HFFc6 (cell line): Measurements from ENCODE around the gene SOX3. TPM values are rescaled to one million over a fixed set of nuclear protein-coding genes. Genes with fewer than 3 reads are reported as not detected.

Experiments used
- DNase-seq: peaks from one replicate; pipeline ENCODE4 v3.0.0-alpha.2; 2018
- H3K27ac Mint-ChIP-seq: 2 replicates; pipeline ENCODE4 v1.8.0; 2020; ENCODE audit warnings: mild to moderate bottlenecking, mixed read lengths
- H3K27me3 Mint-ChIP-seq: 2 replicates; pipeline ENCODE4 v1.8.0; 2021; ENCODE audit warnings: mild to moderate bottlenecking, moderate library complexity, mixed read lengths; ENCODE audit not compliant: insufficient read depth
- H3K36me3 Mint-ChIP-seq: 2 replicates; pipeline ENCODE4 v1.8.0; 2021; ENCODE audit warnings: low read depth, mixed read lengths
- H3K4me1 Mint-ChIP-seq: 2 replicates; pipeline ENCODE4 v1.8.0; 2020; ENCODE audit warnings: low read depth, mixed read lengths
- H3K4me3 Mint-ChIP-seq: 2 replicates; pipeline ENCODE4 v1.8.0; 2020; ENCODE audit warnings: mild to moderate bottlenecking, moderate library complexity, mixed read lengths
- H3K9me3 Mint-ChIP-seq: 2 replicates; pipeline ENCODE4 v1.8.0; 2020; ENCODE audit warnings: mild to moderate bottlenecking, mixed read lengths
- CTCF ChIP-seq: fragments of 200-600 bp; sonication (generic); IDR thresholded peaks from 2 replicates; pipeline ENCODE4 v1.5.0; 2021; ENCODE audit warnings: antibody characterized with exemption, mild to moderate bottlenecking
- total RNA-seq, 6 experiments: library from RNA; stranded (reverse); fragmentation: NEBNext Ultra II Directional; extraction: Animal tissue kit (Norgen Biotek cat#: 25700); gene quantifications; 2 replicates in 1 of 6; 3 replicates in 5 of 6; pipeline ENCODE4 v1.2.3, GENCODE V29; 2021

The SOX3 gene
- total RNA-seq, 6 experiments from 2014 or later, result not detected

DNA sequence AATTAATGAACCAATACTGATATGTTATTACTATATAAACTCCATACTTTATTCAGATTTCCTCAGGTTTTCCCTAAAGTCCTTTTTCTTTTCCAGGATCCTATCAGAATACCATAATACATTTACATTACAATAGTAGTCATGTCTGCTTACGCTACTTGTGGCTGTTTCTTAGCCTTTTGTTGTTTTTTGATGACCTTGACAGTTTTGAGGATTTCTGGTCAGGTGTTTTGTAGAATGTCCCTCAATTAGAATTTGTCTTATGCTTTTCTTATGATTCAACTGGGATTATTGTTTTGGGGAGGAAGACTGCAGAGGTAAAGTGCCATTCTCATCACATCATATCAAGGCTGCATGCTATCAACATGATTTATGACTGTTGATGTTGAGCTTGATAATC is 9.1 kb downstream of the SOX3 start:
- Mint-ChIP-seq H3K27ac (no peak overlapping the region), H3K27me3 (peaks cover 2% of the 10 kb centered on the region), H3K4me3 (no peak overlapping the region), H3K9me3 (no peaks in the 10 kb centered on the region; the same call in 1 of the 2 replicates), H3K4me1 (no peaks in the 10 kb centered on the region), H3K36me3 (no peaks in the 10 kb centered on the region)
- no peak for DNase-seq
- TF ChIP-seq CTCF, result no peak

- Mint-ChIP-seq H3K4me1 (no peaks in the 10 kb centered on the region), H3K36me3 (no peaks in the 10 kb centered on the region), H3K9me3 (no peaks in the 10 kb centered on the region; the same call in 1 of the 2 replicates), H3K27me3 (no peaks in the 10 kb centered on the region), H3K27ac (no peak overlapping the region), H3K4me3 (no peak overlapping the region)
- no peak for TF ChIP-seq CTCF
- DNase-seq, result no peak
Observed at GRCh38 chrX:140492066-140492994, 12.5 kb downstream of the SOX3 start.

DNA sequence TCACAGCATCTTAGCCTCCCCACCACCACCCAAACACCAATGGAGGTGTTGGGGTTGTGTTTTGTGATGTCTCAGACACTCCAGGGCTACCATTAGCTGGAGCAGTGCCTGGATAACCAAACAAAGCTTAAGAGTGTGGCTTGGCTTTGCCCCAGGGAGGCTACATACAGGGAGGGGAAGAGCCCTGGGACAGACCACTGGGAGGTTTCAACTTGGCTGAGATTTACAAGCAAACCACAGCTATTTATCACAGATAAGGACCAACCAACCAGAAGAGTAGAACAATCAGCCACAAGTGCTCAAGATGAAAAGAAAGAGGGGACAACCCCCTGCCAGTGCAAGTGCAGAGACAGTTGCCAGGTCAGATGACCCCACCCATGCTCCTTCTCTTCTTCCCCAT is 24.1 kb downstream of the SOX3 start:
- no peak for TF ChIP-seq CTCF
- no peak overlapping the region for H3K27ac Mint-ChIP-seq
- no peaks in the 10 kb centered on the region for H3K36me3 Mint-ChIP-seq
- DNase-seq, result no peak
- no peaks in the 10 kb centered on the region for H3K27me3 Mint-ChIP-seq
- no peak overlapping the region for H3K4me3 Mint-ChIP-seq
- H3K4me1 Mint-ChIP-seq, result no peaks in the 10 kb centered on the region
- peaks cover 5% of the 10 kb centered on the region; the same call in 1 of the 2 replicates for H3K9me3 Mint-ChIP-seq

- H3K4me1 Mint-ChIP-seq, result no peaks in the 10 kb centered on the region
- no peak for DNase-seq
- 0 out of 2 replicates have a peak, but pooled peaks cover 4% of the 10 kb centered on the region for H3K36me3 Mint-ChIP-seq
- TF ChIP-seq CTCF, result no peak
- H3K9me3 Mint-ChIP-seq, result peaks cover 12% of the 10 kb centered on the region
- no peak overlapping the region for H3K4me3 Mint-ChIP-seq
- H3K27me3 Mint-ChIP-seq, result no peaks in the 10 kb centered on the region
- H3K27ac Mint-ChIP-seq, result no peak overlapping the region
Observed at GRCh38 chrX:140477987-140478386, 26.9 kb downstream of the SOX3 start.

GRCh38 chrX:140475025-140475424 is 29.8 kb downstream of the SOX3 start:
- H3K27ac Mint-ChIP-seq, result no peak overlapping the region
- no peaks in the 10 kb centered on the region for H3K4me1 Mint-ChIP-seq
- H3K4me3 Mint-ChIP-seq, result no peak overlapping the region
- DNase-seq, result no peak
- peaks cover 17% of the 10 kb centered on the region for H3K9me3 Mint-ChIP-seq
- no peak for TF ChIP-seq CTCF
- 0 out of 2 replicates have a peak, but pooled peaks cover 4% of the 10 kb centered on the region for H3K36me3 Mint-ChIP-seq
- no peaks in the 10 kb centered on the region for H3K27me3 Mint-ChIP-seq
